DND-41 (cell line): ENCODE data around the gene CAPN5.

ENCODE experiments used
- ATAC-seq: fragments of 200-7000 bp; cut with Tn5 transposase; 3 replicates; pipeline ENCODE4 v1.9.1; 2021; ENCODE audit warnings: low read depth; ENCODE audit not compliant: insufficient read depth
- DNase-seq: peaks from one replicate; pipeline ENCODE4 v3.0.0-alpha.2; 2020
- H2AFZ ChIP-seq: 2 replicates; pipeline ENCODE4 v1.6.0; 2012; ENCODE audit warnings: low read depth, low read length
- H3K27ac ChIP-seq: 2 replicates; pipeline ENCODE4 v1.5.1; 2012; ENCODE audit warnings: low read length, inconsistent platforms
- H3K27me3 ChIP-seq: fragments of 200-600 bp; sonication (generic); 2 replicates; pipeline ENCODE4 v1.6.0; 2012; ENCODE audit warnings: low read length, mild to moderate bottlenecking, inconsistent platforms; ENCODE audit not compliant: insufficient read depth, poor library complexity
- H3K36me3 ChIP-seq: 2 replicates; pipeline ENCODE4 v1.5.1; 2012; ENCODE audit warnings: low read length, inconsistent platforms; ENCODE audit not compliant: insufficient read depth
- H3K4me1 ChIP-seq: 2 replicates; pipeline ENCODE4 v1.5.1; 2012; ENCODE audit warnings: mild to moderate bottlenecking, low read length; ENCODE audit not compliant: insufficient read depth
- H3K4me2 ChIP-seq: 2 replicates; pipeline ENCODE4 v1.6.0; 2012; ENCODE audit warnings: mild to moderate bottlenecking, moderate library complexity, low read length, inconsistent platforms; ENCODE audit not compliant: insufficient read depth
- H3K4me3 ChIP-seq, 2 experiments: fragments of 200-600 bp in 1 of 2; shearing (Covaris generic) in 1 of 2; 2 replicates each; pipeline ENCODE4 v1.5.1; 2012 to 2016; ENCODE audit warnings: inconsistent platforms in 2 of 2, low read length in 2 of 2, mild to moderate bottlenecking in 2 of 2, low read depth in 1 of 2, moderate library complexity in 1 of 2
- H3K79me2 ChIP-seq: 2 replicates; pipeline ENCODE4 v1.6.0; 2012; ENCODE audit warnings: low read length, inconsistent platforms; ENCODE audit not compliant: insufficient read depth
- H3K9ac ChIP-seq: 2 replicates; pipeline ENCODE4 v1.6.0; 2012; ENCODE audit warnings: low read depth, mild to moderate bottlenecking, inconsistent platforms, low read length, moderate library complexity
- H3K9me3 ChIP-seq: 2 replicates; pipeline ENCODE4 v1.5.1; 2012; ENCODE audit warnings: low read length, moderate library complexity, mild to moderate bottlenecking, inconsistent platforms; ENCODE audit not compliant: insufficient read depth, severe bottlenecking
- H4K20me1 ChIP-seq: 2 replicates; pipeline ENCODE4 v1.6.0; 2012; ENCODE audit warnings: low read length; ENCODE audit not compliant: insufficient read depth
- EZH2 ChIP-seq: IDR thresholded peaks from 3 replicates; pipeline ENCODE4 v1.6.1; 2012; ENCODE audit warnings: borderline replicate concordance, low read depth, mild to moderate bottlenecking, moderate library complexity, low read length, inconsistent platforms; ENCODE audit not compliant: severe bottlenecking
- TF ChIP-seq, protein P1 (sequence below): IDR thresholded peaks from 2 replicates; pipeline ENCODE4 v1.5.1; 2012; ENCODE audit warnings: borderline replicate concordance, low read length, moderate library complexity, mild to moderate bottlenecking; ENCODE audit not compliant: poor library complexity, severe bottlenecking; ENCODE audit errors: extremely low read depth

Gene CAPN5

DNA sequence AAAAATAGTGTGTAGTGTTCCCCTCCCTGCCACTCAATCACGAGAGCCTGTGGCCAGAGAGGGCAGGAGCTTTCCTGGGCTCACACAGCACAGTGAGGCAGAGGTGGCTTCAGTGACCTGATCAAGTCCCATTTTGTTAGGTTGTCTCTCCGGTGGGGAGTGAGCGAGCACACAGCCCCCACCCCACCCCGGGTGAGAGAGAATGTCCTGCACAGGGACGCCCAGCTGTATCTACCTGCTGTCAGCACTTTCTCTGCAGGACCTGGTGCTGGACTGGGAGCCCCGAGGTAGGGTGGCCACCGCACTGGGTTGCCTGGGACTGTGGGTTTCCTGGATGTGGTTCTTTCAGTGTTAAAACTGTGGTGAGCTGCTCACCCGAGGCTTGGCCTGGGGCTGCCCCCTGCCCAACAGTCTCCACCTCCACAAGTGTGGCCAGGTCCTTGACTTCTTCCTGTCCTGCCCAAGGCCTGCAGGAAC lies 6.1 kb downstream of the CAPN5 start:
- DNase-seq, result no peak
- H4K20me1 ChIP-seq, result no peaks in the 10 kb centered on the region; the same call in 1 of the 2 replicates
- TF ChIP-seq, protein P1, sequence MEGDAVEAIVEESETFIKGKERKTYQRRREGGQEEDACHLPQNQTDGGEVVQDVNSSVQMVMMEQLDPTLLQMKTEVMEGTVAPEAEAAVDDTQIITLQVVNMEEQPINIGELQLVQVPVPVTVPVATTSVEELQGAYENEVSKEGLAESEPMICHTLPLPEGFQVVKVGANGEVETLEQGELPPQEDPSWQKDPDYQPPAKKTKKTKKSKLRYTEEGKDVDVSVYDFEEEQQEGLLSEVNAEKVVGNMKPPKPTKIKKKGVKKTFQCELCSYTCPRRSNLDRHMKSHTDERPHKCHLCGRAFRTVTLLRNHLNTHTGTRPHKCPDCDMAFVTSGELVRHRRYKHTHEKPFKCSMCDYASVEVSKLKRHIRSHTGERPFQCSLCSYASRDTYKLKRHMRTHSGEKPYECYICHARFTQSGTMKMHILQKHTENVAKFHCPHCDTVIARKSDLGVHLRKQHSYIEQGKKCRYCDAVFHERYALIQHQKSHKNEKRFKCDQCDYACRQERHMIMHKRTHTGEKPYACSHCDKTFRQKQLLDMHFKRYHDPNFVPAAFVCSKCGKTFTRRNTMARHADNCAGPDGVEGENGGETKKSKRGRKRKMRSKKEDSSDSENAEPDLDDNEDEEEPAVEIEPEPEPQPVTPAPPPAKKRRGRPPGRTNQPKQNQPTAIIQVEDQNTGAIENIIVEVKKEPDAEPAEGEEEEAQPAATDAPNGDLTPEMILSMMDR, result no peak
- no peak for TF ChIP-seq EZH2
- no peak overlapping the region for H3K9ac ChIP-seq
- no peaks in the 10 kb centered on the region for H3K27me3 ChIP-seq
- no peaks in the 10 kb centered on the region for H3K79me2 ChIP-seq
- no peaks in the 10 kb centered on the region for H3K36me3 ChIP-seq
- peaks cover 10% of the 10 kb centered on the region for H3K4me1 ChIP-seq
- H3K27ac ChIP-seq, result no peak overlapping the region
- H2AFZ ChIP-seq, result no peak overlapping the region
- no peak overlapping the region for H3K4me3 ChIP-seq
- no peak overlapping the region for H3K4me2 ChIP-seq
- H3K9me3 ChIP-seq, result no peaks in the 10 kb centered on the region
- no peak for ATAC-seq

DNA sequence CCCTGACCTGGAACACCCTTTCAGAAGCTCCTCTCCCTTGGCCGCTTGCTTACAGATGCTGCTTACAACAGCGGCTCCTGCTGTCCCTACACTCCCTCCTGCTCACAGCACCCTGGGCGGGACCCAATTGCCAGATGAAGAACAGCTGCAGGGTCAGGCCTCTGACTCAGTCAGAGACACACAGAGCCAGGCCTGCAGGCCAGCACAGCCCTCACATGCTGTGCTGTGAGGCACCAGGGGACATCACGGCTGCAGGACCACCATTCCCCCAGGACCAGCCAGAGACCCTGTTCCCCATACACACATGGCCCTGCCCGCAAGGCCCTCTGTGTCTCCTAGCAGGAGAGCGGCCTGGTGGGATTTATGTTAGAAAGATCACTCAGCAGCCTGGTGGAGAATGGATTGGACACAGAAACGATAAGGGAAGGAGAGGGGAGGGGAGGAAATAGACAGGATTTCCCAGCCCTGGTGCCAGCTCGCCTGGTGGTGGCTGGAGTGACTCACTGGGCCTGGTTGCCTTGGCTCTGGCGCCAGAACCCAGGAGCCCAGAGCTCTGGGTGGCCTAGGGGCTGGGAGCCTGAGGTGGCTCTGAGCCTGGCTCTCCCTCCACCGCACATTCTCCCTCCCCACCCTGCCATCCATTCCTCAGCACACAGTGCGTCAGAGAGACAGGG lies 6.7 kb downstream of the CAPN5 start:
- no peak overlapping the region for H3K27ac ChIP-seq
- H3K9me3 ChIP-seq, result no peaks in the 10 kb centered on the region
- H3K4me2 ChIP-seq, result no peak overlapping the region
- no peaks in the 10 kb centered on the region for H3K79me2 ChIP-seq
- DNase-seq, result no peak
- H3K36me3 ChIP-seq, result no peaks in the 10 kb centered on the region
- H3K4me1 ChIP-seq, result peaks cover 4% of the 10 kb centered on the region; the same call in 1 of the 2 replicates
- no peak for ATAC-seq
- no peak overlapping the region for H3K9ac ChIP-seq
- H4K20me1 ChIP-seq, result no peaks in the 10 kb centered on the region; the same call in 1 of the 2 replicates
- no peaks in the 10 kb centered on the region for H3K27me3 ChIP-seq
- H3K4me3 ChIP-seq, result no peak overlapping the region
- TF ChIP-seq, protein P1, result no peak
- TF ChIP-seq EZH2, result no peak
- H2AFZ ChIP-seq, result no peak overlapping the region

DNA sequence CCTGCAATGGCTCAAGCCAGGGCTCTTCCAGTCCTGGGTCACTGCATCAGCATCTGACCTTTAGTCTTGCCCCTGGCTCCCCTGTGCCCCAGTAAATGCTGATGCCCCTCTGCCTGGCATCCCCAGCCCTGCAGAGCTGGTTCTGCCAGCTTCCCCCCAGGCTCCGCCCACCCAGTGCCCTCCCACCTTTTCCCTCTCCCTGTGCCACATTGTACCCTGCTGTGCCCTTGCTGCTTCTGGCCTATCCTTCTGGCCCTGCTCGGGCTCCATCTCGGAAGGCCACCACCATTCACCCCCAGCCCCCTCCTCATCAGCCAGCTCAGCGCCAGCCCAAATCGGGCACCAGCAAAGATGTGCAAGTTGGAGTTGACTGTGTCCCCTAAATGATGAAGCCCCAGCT lies 7.4 kb downstream of the CAPN5 start:
- Histone ChIP-seq H3K79me2 (no peaks in the 10 kb centered on the region), H3K9me3 (no peaks in the 10 kb centered on the region), H2AFZ (no peak overlapping the region), H3K27me3 (no peaks in the 10 kb centered on the region), H3K36me3 (no peaks in the 10 kb centered on the region), H3K9ac (no peak overlapping the region), H3K4me3 (no peak overlapping the region), H4K20me1 (no peaks in the 10 kb centered on the region; the same call in 1 of the 2 replicates), H3K4me2 (no peak overlapping the region), H3K27ac (no peak overlapping the region), H3K4me1 (no peaks in the 10 kb centered on the region)
- no peak for DNase-seq
- TF ChIP-seq, protein P1, result no peak
- no peak for TF ChIP-seq EZH2
- ATAC-seq, result 0 out of 3 replicates have a peak, but pooled peaks have one; percentile 57
